NCI-H2107 treated with DMSO at 0.1 percent for 48 hours (cell line): Measurements from ENCODE around the gene RAB18.
"Not testable (repeated sequence)": the region's sequence is repeated elsewhere in the genome, so short reads cannot be mapped to it uniquely, and the experiment has no call there.

Source experiments
- DNase-seq: peaks from one replicate; lab custom pipeline; 2025; ENCODE audit not compliant: unreplicated experiment; lab: John Stamatoyannopoulos, UW

The RAB18 gene

GRCh38 chr10:27542812-27543211 is 38.7 kb downstream of the RAB18 start:
- DNase-seq, result no peak

DNA sequence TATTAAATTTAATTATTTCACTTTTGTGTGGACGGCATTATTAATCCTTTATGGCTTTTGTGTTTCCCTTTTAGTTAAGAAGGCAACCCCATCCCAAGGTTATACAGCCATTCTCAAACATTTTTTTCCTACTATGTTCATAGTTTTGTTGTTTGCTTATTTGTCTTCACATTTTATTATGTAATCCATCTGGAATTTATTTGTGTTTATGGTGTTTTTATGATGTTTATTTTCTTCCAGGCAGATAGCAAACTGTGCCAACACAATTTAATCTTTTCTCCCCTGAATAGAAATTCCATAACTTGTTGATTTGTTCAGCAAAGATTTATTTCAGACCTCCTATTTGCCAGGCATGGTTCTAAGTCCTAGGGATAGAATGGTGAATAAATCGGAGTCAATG is 42.9 kb downstream of the RAB18 start:
- DNase-seq, result no peak

DNA sequence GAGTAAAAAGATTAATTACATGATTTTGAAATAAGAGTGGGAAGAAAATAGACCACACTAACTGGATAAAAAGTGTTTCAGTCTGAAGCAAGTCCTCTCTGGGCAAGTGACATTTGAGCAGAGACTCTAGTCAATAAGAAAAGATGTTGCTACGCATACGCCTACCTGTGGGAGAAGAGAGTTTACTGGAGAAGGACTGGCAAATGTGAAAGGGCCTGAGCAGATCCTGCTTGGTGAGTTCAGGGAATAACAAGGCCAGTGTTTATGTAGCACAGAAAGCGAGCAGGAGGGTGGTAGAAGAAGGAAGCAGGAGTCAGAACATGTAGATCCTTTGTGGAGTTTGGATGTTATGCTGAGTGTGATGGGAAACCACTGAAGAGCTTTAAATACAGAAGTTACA is 43.4 kb downstream of the RAB18 start:
- DNase-seq, result no peak

- DNase-seq, result no peak
These were observed 46.7 kb downstream of the RAB18 start for GRCh38 chr10:27550823-27551222.

DNA sequence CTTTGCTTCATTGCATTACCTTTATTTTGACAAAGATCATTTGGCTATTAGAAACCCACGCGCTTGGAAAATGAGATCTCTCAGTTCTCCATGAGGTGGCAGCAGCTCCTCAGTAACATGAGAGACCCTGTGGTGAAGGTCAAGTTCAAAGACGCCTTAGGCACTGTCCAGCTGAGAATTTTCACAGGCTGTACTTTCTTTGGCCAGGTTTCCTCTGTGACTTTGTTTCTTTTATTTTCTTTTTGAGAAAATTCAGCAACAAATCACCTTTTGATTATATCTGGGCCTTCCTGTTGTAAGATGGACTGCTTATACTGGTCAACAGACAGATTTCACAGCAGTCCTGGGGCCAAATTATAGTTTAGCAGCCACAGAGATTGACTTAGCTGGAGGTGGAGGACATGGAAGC is 54.5 kb downstream of the RAB18 start:
- no peak for DNase-seq

DNA sequence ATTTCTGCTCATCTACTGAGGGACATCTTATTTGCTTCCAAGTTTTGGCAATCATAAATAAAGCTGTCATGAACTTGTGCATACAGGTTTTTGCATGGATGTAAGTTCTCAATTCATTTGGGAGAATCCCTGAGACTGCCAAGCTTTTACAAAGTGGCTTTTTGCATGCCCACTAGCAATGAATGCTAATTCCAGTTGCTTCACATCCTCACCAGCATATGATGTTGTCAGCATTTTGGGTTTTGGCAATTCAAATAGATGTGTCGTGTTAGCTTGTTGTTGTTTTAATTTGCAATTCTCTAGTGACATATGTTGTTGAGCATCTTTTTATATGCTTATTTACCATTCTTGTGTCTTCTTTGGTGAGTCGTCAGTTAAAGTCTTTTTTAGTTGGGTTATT is 57.2 kb downstream of the RAB18 start:
- DNase-seq, result no peak

GRCh38 chr10:27564398-27564797 is 60.3 kb downstream of the RAB18 start:
- no peak for DNase-seq

GRCh38 chr10:27564880-27565279 is 60.8 kb downstream of the RAB18 start:
- DNase-seq, result no peak

GRCh38 chr10:27568196-27569175 is 64.4 kb downstream of the RAB18 start:
- DNase-seq, result no peak

DNA sequence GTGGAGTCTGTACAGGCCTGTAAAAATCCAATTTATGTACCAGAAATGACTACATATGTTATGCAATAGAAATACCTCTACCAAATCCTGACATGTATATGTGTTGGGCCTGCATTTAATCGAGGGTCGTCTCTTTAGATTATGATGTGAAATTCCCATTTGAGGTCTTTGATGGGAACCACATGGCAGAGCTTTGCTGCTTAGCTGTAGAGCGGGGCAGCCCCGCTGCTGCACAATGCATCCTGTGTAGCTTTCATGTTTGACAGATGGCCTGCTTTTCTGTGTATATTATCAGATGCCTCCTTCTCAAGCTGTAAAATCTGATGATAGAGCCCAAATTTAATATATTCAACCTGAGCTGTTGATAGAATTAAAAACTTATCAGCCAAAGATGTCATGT is 65.8 kb downstream of the RAB18 start:
- DNase-seq, result no peak

DNA sequence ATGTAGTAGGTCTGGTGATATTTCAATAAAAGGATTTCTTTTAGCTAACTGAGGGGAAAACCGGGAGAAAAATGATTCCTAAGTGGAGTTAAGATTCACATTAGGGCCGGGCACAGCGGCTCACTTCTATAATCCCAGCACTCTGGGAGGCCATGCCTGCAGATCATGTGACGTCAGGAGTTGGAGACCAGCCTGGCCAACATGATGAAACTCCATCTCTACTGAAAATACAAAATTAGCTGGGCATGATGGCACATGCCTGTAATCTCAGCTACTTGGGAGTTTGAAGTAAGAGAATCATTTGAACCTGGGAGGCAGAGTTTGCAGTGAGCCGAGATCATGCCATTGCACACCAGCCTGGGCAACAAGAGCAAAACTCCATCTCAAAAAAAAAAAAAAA is 72.9 kb downstream of the RAB18 start:
- DNase-seq, result not testable (repeated sequence)

GRCh38 chr10:27578316-27578715 is 74.2 kb downstream of the RAB18 start:
- no peak for DNase-seq

- DNase-seq, result no peak
These were observed 77.1 kb downstream of the RAB18 start for GRCh38 chr10:27581225-27581624.

DNA sequence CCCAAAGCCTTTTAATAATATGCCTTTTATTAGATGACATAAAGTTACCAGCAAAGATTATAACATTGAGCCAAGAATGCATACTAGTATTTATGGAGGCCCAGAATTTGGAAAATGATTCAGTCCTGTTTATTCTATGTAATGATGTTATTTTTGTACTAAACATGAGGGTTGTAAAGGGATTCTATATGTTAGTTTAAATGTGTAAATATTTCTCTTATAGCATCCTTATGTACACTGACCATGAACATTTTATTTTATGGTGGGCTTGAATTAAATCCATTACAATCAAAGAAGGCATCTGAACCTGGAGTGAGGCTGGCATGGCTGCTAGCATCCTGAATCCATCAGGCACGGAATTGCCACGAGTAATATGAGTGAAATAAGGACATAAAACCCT is 80.2 kb downstream of the RAB18 start:
- no peak for DNase-seq
